HG02571 (cell line): ENCODE results near the gene MAST2.
"Not testable (repeated sequence)": the region's sequence is repeated elsewhere in the genome, so short reads cannot be mapped to it uniquely, and the experiment has no call there.

ENCODE experiments used
- ATAC-seq: cut with Tn5 transposase; IDR thresholded peaks from one replicate; pipeline ENCODE4 v1.9.1; 2021; ENCODE audit warnings: mild to moderate bottlenecking, moderate library complexity; ENCODE audit not compliant: unreplicated experiment

Gene MAST2

GRCh38 chr1:45891087-45891486 is 87.7 kb downstream of the MAST2 start:
- no peak for ATAC-seq

DNA sequence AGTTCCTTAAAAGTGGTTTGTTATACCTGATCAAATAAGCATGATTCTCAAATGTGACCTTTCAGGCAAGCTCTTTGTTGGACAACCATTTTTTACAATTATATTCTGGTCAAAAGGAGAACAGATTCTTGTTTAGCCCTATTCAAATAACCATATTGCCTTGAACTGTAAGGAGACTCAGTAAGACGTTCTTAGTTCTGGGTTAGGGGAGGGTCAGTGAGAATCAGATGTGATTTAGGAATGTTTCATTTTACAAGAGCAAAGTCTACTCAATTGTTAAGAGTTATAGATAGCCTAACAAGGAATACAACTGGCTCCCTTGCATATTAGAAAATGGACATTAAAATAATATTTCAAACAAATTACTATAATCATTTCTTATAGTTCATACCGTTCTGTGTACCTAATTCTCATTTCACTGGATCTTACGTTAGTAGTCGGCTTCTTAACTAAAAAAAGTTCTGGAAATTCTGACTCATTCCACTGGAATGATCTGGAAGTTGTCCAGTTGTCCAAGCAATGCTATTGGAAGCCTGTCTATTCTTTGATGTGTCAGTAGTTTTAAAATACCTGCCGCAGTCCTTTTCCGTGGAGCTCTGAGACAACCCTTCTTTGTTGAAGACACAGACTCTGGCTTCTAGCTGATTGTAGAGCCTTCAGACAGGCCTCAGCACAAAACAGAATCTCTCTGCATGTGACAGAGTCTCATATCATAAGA is 88.8 kb downstream of the MAST2 start:
- ATAC-seq: no peak

GRCh38 chr1:45894331-45894730 is 90.9 kb downstream of the MAST2 start:
- no peak for ATAC-seq

GRCh38 chr1:45894921-45895320 is 91.5 kb downstream of the MAST2 start:
- no peak for ATAC-seq

- ATAC-seq: no peak
Observed at GRCh38 chr1:45895406-45895805, 92.0 kb downstream of the MAST2 start.

DNA sequence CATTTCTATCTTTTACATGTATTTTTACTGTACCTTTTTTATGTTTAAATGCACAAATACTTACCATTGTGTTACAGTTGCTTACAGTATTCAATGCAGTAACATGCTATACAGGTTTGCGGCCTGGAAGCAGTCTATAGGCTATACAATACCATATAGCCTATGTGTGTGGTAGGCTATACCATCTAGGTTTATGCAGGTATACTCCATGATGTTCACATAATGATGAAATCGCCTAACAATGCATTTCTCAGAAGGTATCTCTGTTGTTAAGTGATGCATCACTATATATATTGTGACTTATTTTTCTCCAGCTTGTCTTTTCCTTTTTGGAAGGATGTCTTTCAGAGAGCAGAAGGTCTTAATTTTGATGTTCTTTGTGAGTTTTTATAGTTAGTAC is 103.5 kb downstream of the MAST2 start:
- ATAC-seq: no peak

GRCh38 chr1:45908611-45909140 is 105.3 kb downstream of the MAST2 start:
- ATAC-seq: no peak

GRCh38 chr1:45911634-45912033 is 108.2 kb downstream of the MAST2 start:
- no peak for ATAC-seq

DNA sequence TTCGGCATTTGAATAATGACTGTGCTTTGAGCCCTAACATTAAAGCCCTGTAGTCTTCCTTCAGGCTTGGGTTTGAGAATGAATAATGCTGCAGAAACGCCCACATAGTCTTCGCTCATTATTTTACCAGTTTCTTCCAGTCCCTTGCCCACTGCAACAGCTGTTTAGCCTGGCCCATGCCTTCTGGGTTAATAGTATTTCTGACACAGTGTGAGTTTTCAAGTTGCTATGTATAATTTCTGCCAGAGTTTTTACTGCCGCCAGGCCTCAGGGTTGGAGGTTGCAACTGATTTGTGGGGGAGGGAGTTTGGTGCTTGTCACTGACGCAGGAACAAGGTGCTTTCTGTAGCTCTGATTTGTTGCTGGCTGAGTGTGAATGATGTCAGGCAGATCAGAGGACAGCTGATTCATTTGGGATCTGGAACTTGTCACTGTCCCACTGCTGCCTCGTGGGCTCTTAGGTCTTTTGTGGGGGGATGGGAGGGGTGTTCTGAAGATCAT is 109.8 kb downstream of the MAST2 start:
- ATAC-seq: peak; percentile 53

GRCh38 chr1:45913731-45914501 is 110.5 kb downstream of the MAST2 start:
- no peak for ATAC-seq

GRCh38 chr1:45914836-45915235 is 111.4 kb downstream of the MAST2 start:
- ATAC-seq: no peak

DNA sequence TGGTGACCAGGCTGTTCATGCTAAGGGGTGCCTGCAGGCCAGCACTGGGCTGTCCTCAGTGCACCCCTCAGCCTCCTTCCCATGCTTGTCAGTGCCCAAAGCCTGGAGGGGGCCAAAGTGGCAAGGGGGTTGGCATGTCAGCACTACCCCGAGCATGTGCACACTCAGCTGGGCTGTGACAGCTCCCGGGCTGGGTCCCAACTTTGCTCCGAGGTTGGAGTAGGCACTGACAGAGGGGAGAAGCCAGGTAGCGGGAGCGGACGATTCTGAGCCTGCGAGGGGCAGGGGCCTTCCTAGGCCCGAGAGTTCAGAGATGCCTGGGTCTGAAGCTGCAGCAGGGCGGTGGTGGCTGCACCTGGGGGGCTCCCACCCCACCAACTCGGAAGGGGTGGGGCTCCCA is 119.0 kb downstream of the MAST2 start:
- ATAC-seq: no peak

GRCh38 chr1:45922813-45923212 is 119.4 kb downstream of the MAST2 start:
- ATAC-seq: no peak

- ATAC-seq: no peak
Observed at GRCh38 chr1:45923343-45923742, 119.9 kb downstream of the MAST2 start.

DNA sequence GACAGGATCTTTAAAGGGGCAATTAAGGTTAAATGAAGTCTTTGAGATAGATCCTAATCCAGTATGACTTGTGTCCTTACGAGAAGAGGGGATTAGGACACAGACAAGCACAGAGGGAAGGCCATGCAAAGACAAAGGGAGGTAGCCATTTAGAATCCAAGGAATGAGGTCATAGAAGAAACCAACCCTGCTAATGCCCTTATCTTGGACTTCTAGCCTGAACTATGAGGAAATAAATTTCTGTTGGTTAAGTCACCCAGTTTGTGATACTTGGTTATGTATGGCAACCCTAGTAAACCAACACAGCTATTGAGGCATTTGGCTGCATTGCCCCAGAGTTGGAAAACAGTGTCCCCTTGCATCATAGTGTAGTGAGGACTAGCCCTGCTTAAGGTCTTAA is 121.3 kb downstream of the MAST2 start:
- ATAC-seq: no peak

- ATAC-seq: no peak
Observed at GRCh38 chr1:45925728-45926287, 122.4 kb downstream of the MAST2 start.

- ATAC-seq: no peak
Observed at GRCh38 chr1:45926330-45926729, 122.9 kb downstream of the MAST2 start.

- not testable (repeated sequence) for ATAC-seq
Observed at GRCh38 chr1:45927231-45927915, 124.0 kb downstream of the MAST2 start.

DNA sequence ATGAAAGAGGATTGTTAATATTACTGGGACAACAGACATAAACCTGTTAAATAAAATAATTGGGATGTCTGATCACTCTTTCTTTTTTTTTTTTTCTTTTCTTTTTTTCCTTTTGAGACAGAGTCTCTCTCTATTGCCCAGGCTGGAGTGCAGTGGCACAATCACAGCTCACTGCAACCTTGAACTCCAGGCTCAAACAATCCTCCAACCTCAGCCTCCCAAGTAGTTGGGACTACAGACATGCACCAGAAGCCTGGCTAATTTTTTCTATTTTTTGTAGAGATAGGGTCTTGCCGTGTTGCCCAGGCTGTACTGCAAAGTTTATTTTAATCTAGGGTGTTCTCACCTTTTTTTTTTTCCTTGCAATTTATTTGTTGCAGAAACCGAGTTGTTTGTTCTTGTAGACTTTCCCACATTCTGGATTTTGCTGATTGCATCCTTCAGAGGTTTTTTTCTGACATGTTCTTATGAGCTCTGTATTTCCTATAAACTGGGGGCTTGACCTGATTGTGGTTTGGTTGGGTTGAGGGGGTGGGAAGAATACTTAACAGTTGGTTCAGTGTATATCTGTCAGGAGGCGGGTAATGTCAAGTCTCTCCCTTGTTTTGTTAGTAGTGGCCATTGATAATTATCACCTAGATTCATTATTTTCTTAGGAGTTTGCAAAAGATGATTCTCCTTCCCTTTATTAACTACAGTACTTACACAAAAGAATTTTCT is 125.2 kb downstream of the MAST2 start:
- ATAC-seq: no peak

DNA sequence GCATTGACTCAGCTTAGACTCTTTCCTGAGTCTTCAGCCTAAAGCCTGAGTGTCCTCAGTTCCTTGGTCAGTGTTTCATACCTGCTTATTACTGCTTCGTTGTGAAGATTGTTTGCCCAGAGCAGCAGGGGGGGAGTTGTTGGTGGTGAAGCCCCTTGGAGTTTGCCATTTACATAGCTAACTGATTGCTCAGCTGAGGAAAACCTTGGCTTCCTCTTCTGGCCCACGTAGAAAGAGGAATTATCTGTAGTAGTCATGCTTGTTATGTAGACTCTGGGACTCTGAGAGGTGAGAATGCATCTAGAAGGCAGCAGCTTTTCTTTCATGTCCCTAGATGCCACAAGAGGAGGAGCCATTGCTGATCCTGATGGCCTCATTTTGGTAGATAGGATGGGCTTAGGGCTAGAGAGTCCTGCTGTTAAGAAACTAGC is 125.9 kb downstream of the MAST2 start:
- ATAC-seq: no peak
